HG03108 (cell line): Measurements from ENCODE around the gene TEDC1.
"Not testable (repeated sequence)": the region's sequence is repeated elsewhere in the genome, so short reads cannot be mapped to it uniquely, and the experiment has no call there.

ENCODE experiments used
- ATAC-seq: cut with Tn5 transposase; IDR thresholded peaks from one replicate; pipeline ENCODE4 v1.9.1; 2021; ENCODE audit warnings: moderate library complexity; ENCODE audit not compliant: unreplicated experiment

TEDC1 gene

DNA sequence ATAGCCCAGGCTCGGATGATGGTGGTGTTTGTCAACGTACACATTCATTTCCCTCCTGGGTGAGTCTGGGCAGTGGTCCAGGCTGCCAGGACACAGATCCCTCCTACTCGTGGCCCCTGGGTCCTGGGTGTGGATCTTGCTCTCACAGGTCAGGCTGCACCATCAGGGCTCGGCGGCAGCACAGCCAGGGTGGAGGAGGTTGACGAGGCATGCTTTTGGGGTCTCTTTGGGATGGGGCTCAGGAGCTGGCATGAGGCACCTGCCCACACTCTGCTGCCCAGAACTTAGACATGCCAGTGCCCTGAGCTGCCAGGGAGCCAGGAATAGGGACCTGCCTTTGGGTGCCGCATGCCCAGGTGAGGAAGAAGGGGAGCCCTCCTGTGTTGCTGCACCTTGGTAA lies 45.0 kb downstream of the TEDC1 start:
- ATAC-seq: no peak

DNA sequence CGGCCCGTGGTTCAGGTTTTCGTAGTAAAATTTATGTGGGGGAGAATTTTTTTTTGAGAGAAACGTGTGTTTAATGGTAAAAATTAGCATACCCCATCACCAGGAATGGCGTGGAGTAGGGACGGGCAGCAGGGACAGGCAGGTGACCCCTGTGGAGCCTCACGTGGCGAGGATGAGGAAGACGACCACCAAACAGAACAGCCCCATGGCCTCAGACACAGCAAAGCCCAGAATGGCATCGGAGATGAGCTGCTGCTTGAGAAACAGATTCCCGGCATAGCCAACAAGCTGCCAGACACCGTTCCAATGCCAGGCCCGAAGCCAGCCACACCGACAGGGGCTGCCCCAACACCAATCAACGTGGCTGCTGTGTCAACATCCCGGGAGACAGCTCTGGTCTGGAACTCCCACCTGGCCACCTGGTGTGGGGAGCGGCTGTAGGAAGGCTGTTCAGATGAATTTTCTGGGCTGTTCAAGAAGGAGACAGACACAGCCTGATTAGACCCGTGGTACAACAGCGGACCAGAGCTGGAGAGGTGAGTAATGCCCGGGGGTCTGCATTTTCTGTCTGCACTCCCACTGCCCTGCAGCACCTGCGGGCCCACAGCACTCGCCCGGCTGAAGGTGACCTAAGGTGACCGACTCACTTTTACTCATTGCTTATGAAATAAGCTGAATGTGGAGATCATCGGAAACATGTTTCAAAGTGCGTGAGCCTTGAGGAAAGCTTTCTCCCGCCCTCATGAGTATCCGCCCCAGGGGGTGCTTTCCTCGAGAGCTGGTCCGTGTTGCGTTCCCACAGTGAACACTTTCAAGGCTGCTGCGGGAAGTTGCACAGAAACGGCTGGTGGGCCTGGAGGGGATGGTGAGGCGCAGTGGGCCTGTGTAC lies 45.9 kb downstream of the TEDC1 start:
- ATAC-seq: no peak

DNA sequence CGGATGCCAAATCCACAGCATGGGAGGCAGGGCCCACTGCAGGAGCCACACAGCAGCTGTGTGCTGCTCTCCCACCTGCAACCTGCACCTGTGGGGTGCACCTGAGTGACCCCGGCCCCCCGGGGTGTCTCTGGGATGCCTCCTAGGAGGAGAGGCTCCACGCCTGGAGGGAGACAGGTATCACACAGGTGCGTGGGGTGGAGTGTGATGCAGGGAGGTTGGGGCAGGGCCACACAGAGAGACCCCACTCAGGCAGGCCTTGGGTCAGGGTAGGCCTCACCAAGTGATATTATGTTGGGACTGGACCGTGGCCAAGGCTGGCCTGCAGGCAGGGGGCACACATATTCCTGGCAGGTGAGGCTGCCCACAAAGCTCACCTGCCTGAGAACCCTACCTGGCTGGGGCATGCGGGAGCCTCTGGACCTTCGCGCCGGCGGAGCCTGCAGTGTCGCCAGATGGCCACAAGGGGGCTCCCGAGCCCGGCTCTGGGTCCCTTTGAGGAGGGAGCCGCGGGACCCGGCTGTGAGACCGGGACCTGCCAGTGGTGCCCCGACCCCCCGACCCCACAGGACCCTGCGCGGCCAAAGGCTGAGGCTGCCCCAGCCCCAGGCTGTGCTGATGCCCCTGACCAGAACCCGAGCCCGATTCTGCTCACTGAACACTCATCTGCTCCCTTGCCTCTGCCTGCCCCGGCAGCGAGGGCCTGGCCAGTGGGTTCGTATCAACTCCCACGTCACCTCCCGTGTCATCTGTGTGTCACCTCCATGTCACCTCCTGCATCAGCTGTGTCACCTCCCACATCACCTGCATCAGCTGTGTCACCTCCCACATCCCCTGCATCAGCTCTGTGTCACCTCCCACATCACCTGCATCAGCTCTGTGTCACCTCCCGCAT lies 46.8 kb downstream of the TEDC1 start:
- no peak for ATAC-seq

DNA sequence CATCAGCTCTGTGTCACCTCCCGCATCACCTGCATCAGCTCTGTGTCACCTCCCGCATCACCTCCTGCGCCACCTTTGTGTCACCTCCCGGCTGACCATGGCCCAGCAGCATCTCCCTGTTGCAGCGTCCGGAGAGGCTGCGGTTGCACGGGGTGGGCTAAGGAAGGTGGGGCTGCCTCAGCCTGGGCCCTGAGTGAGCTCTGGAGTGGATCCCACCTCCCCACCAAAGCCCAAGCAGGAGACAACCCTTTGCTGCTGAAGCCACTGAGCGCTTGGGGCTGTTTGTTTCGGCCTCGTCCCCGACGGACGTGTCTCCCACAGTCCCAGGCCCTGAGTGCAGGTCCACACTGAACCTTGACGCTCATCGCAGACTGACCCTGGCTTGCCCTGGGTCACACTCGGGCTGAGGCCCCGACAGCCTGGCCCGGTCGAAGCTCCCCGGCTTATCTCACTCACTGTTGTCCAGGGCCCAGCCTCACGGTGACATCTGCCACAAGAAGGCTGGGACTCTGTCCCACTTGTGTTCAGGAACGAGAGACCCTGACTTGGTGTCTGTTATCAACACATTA lies 47.5 kb downstream of the TEDC1 start:
- ATAC-seq: no peak

DNA sequence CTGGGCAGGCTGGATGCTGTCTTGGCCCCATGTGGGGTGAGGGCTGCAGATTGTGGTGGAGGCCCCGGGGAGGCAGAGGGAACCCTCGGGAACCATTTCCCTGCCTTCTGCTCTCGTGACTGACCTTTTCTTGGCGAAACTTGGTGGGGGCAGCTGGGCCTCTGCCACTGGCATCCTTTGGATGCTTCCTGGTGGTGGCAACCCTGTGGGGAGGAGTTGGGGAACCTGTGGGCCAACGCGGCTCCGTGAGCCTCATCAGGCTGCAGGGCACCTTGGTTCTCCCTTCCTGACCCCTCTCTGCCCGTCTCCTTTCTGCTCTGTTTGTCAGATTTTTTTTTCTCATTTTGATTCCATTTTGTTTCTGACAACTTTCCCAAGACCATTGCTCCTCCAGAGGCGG lies 49.8 kb downstream of the TEDC1 start:
- ATAC-seq: no peak

DNA sequence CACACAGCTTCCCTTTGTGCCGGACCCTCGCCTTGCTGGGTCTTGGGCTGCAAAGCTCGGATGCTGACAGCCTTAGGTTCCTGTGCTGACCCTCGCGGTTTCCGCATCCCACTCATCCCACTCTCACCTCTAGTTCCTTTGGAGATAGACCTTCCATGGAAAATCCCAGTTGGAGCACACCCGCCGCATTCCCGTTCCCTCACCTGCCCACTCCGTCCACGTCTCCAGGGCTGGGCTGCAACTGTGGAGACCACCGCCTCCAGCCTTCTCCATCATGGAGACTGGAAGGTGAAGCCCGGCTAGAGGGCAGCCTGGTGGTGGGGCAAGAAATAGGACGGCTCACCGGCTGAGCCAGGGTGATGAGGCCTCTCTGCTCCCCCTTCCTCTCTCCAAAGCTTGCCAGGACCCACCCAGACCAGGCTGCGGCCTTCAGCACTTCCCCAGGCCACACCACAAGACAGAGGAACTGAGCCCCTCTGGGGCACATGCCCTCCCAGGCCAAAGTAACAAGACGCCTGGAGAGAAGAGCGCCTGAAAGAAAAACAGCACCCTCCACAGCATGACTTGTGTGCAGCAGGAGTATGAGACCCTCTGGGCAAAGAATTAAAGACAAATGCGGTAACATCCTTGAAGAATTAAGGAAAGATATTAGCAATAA lies 50.3 kb downstream of the TEDC1 start:
- no peak for ATAC-seq

DNA sequence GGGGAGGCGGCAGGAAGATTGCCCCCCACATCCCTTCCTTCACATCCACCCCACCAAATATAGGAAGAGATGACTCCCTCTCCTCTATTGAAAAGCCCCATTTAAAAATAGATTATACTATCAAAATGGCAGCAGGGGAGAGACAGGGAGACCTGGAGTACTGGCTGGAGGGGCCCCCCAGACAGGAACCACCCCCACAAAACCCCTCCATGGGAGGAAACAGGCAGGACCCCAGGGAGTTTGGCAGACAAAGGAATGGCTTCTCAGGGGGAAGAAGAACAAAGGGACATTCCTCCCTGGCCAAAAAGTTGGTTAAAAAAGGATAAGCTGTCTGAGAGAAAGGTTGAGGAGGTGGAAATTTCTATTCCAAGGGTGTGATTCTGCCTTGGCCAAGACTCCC lies 54.6 kb downstream of the TEDC1 start:
- ATAC-seq: not testable (repeated sequence)

DNA sequence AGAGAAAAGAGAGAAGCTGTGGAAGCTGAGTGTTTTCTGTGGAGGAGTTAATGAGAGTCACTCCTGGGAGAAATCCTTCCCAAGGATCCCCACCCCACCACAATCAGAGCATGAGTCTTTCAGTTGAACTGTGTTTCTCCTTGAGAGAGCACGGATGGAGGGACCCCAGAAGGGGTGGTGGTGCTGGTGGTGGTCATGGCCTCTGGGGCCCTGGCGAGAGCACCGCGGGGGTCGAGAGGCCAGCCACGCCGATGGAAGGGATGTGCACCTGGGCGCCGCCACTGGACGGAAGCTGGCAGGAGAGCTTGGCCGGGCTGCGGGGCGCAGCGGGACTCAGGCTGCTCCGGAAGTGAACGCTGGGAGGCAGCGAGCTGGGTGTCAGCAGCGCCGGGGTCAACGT lies 55.4 kb downstream of the TEDC1 start:
- not testable (repeated sequence) for ATAC-seq

DNA sequence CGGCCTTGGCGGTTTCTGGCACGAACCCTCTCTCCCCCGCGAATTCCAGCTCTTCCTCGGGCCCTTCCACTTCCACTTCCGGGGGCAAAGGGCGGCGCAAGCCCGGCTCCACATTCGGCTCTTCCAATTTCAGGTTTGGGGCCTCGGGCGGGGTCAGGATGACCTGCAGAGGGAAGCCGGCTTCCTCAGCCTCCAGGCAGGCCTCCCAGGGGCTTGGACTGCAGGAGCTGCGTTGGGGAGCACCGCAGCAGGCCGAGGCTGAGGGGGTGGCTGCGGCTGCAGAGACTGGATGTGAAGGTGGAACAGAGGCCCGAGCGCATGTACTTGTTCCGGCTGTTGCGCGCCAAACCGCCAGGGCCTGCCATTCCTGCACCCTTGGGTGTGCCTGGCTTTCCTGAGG lies 56.0 kb downstream of the TEDC1 start:
- ATAC-seq: not testable (repeated sequence)

DNA sequence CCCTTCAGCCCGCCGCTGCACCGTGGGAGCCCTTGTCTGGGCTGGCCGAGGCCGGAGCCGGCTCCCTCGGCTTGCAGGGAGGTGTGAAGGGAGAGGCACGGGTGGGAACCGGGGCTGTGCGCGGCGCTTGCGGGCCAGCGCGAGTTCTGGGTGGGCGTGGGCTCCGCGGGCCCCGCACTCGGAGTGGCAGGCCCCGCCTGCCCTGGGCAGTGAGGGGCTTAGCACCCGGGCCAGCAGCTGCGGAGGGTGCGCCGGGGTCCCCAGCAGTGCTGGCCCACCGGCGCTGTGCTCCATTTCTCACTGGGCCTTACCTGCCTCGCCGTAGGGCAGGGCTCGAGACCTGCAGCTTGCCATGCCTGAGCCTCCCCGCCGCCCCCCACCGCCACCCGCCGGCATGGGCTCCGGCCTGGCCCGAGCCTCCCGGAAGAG lies 56.7 kb downstream of the TEDC1 start:
- ATAC-seq: no peak
